NCI-H345 (cell line): ENCODE data around the gene RXRG.

Source experiments
- DNase-seq: peaks from one replicate; lab custom pipeline; 2025; lab: John Stamatoyannopoulos, UW

RXRG gene

DNA sequence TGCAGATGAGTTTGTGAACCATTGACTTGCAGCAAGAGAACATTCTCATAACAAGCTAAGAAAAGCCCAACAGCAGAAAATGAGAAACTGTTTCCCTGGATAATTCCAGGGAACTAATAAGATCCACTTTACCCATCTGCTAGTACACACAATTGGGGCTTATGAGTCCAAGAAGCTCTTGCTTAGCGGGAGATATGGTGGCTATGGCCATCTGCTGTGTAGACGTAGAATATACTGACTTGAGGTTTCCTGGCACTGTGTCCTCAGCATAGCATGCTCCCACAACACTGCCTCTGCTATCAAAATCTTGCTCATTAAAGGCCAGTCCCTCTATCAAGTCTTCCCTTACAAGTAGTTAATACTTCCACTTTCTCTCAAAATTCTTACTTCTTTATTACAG, 6.8 kb upstream of the RXRG start:
- no peak for DNase-seq

DNA sequence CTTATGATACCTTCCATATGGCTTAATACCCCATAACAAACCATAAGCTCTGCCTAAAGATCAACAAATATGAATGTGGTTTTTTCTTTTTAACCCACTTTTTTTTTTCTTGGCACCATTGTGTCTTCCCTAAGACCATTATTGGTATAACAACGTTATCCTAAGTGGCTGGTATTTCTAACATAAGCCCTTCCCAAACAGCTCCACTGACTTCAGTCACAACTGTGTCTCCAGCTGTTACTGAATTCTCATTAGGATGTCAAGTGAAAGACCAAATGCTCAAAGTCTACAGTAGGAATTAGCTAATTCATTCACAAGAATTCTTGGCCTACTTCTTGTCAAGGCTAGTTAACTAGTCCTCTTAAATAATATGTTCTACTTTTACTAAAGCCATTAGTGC, 4.2 kb upstream of the RXRG start:
- no peak for DNase-seq

DNA sequence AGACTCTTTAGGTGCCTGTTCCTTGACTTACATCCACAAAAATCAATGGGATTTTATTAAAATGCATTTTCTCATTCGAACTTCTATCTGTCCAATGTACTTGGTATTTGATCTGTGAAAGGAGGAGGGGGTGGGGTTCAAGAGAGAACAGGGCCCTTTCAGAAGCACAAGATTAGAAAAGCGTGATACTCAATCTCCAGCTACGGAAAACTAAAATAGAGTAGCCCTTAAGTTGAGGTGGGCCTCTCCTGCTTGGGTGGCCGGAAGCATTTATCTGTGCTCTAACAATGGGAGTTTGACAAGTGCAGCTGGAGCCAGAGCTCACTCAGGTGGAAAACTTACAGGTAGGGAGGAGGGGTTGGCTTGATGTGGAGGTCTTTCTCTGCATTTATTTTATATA, 462 bp upstream of the RXRG start:
- no peak for DNase-seq

DNA sequence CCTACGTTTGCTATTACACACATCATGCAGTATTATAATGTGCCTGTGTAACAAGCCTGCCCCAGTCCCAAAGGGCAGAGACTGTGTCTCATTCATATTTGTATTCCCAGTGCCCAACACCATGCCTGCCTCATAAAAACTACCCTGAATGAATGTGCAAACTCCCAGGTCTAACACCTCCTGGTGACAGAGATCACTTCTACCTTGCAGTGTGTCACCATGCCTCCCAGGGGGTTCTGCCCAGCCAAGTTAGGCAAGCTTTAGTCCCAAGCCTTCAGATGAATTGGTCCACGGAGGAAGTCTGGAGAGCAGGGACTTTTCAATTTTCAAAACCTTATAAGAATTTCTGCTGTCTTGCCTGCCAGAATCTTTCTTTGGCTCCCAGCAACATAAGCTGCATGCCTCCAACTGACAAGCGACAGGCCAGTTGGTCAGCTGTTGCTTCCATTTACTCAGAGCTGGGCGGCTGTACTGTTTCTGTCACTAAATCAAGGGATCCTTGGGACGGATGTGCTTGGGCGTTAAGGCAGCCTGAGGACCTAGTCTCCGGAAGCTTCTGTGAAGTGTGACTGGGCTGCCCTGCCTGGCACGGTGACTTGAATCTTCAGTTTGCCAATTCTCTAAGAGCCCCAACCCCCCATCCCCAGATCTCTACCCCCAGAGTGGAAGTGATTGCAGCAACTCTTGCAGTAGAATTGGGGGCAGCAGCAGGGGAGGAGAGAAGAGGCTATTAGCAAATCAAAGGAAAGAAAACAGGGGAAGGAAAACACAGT, 1.2 kb downstream of the RXRG start:
- no peak for DNase-seq

DNA sequence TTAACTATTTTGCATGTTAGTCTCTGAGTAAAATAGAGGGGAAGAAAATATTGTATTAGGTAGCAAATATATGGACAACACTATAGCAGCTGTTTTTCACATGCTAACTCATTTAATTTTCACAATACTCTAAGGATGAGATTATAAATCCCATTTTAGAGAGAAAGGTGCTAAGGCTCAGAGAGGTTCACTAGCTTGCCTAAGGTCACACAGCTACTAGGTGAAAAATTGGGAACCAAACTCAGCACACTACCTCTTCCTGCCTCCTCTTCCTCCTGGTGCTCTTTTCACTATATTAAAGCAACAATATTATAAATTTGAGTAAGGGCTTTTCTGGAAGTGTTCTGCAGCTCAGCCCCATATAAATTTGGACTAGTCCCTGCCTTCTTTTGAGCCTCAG, 2.3 kb downstream of the RXRG start:
- no peak for DNase-seq

DNA sequence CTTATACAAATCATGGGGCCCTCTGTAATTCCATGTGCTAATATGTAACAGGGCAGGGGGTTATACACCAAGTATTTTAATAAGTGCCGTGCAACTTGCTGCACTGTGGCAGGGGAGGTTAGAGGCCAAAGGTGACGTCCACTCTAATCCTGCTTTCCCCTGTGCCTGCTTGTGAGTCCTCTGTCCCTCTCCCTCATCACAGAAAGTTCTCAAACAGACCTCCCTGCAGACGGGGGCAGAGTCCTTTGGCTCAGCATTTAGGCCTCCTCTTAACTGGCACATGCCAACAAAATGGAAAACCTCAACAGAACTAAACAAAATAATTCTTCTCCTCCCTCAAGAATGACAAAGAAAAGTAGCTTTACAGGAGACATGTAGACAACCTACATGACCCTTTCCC, 2.9 kb downstream of the RXRG start:
- DNase-seq: no peak

DNA sequence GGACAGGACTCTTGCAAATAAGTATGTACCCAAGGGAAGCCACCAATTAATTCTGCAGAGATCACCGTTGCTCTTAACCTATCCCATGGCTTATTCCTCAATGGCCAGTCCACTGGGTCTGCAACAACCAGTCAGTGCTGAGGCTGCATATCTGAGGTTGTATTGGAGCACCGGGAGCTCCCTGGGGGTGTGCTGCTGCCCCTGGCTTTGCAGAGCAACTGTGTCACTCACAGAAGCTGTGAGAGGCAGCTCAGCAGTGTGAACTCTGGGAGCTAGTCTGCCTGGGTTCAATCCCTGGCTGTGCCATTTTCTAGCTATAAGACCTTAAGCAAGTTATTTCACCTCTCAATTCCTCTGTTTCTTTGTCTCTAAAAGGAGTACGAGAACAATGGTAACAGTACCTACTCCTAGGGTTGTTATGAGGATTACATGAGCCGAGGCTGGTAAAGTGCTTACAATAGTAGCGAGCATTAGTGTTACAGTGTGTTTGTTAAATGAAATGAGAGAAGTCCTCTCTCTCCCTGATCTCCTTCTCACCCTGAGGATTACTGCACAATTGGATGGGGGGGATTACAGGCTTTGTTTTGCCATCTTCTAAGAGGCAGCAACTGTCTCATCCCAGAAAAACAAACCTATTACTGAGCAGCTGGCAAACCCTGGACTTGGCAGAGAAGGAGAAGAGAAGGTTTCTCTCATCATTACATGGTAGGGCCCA, 3.6 kb downstream of the RXRG start:
- no peak for DNase-seq

DNA sequence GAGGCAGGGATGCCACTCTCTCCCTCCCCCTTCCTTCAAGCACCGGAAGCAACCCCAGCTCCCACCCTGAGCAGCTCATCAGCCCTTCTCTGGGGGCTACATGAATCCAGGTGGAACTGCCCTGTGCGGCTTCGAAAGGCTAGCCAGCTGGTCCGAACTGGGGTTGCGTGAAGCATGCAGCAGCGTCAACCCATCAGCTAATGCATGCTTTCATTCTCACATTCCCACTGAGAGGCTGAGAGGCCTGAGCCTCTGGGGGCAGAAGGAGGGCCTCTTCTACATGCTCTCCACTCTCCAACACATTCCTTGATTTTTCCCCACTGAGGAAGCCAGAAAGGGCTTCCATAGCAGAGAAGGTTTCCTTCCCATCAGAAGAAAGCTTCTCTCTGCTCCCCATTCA, 5.6 kb downstream of the RXRG start:
- DNase-seq: no peak

DNA sequence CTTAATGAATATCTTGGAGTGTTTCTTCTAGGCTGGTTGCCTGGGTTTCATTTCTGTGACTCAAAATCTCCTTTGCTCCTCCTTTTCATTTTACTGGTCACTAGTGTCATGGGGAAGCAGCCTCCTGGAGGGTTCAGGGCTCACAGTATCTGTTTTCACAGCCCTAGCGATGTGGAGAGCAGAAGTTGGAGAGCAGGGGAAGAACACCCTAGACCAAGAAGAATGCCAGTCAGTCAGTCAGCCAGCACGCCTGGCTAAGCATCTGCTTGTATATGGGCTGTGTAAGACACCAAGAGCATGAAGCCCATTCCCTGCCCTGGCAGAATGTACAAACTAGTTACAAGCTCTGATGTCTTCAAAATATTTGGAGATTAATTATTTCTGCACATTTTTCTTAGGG, 7.9 kb downstream of the RXRG start:
- DNase-seq: no peak

DNA sequence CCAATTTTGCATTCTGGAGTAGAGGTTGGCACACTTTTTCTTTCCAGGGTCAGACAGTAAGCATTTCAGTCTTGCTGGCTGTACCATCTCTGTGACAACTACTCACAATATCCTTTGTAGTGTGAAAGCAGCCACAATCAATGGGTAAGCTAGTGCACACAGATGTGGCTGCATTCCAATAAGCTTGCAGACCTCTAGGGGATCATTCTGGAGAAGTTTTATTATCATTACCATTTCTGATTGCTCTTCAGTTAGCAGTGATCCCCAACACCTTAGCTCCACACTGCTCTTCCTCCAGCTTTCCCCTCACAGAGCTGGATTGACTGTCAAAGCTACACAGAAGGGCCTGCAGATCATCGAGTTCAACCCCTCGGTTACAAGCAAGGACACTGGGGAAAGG, 9.1 kb downstream of the RXRG start:
- no peak for DNase-seq

DNA sequence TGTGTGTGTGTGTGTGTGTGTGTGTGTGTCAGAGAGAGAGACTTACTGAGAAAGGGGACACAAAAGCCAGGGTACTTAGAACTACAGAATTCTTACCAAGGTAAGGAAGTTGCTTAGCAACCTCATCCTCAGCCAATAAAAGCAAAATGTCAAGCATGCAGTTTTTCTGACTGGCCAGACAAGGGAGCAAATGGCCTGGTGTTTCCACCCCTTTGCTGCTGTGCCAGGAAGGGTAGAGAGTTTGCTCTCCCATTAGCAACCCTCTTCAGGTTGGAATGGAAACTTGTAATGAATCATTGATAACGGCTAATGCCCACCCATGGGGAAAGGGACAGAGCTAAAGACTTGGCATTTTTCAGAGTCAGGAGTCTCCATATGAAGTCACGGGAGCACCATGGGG, 10.6 kb downstream of the RXRG start:
- peak; percentile 27 for DNase-seq

DNA sequence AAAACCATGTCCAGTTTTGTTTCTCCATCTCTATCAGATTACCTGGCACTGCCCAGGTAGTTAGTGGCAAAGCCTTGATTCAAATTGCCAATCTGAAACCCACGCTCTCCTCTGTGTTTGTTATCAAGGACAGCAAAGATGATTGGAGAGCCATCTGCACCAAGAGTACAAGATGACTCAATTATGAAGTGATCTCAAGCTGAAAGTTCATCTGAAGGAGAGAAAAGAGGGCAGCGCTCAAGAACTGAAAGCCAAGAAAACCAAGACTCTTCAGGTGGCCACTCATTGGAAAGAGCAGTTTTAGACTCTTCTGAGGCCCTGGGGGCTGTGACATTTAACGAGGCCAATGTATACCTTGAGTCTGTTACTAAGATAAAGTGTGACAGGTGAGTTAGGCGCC, 13.8 kb downstream of the RXRG start:
- no peak for DNase-seq

DNA sequence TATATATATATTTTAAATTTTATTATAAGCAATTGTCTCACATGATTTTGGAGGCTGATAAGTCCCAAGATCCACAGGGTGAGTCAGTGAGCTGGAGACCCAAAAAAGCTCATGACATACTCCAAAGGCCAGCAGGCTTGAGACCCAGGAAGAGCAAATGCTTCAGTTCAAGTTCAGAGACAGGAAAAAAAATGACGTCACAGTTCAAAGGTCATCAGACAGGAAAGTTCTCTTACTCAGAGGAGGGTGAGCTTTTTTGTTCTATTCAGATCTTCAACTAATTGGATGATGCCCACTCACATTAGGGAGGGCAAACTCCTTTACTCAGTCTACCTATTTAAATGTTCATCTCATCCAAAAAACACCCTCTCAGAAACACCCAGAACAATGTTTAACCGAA, 18.2 kb downstream of the RXRG start:
- no peak for DNase-seq

DNA sequence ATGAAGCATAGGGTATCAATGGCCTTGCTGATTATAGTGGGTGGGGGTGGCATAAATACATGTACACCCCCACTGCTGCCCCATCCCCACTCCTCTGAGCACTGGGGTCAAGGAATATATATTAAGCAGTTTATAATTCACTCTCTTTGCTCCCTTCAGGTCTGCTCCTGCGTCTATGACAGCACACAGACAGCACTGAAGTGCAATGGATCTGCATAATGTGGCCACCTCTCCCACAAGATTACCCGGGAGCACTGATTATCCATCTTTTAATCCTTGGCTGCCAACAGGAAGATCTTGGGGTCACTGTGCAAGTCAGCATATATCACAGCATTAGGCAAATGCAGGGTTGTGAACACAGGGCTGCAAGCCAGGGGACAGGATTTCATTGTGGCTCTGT, 19.3 kb downstream of the RXRG start:
- no peak for DNase-seq

DNA sequence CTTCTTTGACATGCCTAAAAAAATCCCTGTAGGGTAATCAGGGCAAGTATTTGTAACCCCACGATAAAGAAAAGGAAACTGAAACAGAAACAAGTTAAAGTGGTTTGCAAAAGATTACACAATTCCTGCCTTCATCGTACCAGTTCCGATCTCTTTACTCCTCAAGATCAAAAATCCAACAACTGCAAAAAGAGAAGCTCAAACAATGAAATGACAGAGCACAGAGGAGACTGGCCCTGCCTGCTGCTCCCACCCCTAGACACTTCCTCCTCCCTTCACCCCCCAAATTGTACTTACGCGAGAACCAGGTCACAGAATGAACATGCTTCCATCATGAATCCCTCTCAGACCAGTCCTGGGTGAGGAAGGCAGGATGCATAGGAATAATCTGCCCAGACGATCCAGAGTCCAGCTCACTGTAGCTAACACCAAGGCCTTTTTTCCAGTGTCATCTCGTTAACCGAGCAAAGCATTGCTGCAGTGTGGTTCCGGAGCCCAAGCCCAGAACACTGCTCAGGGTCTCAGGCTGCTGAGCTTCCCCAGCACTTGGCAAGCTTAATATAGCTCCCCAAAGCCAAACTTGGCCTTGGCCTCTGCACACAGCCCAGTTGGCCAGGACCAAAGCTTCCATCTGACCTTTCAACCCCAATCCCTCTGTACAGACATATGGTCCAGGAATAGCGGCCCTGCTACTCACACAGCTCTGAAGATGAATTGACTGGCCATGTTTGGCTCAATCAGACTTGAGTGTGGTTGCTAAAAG, 20.3 kb downstream of the RXRG start:
- DNase-seq: no peak

DNA sequence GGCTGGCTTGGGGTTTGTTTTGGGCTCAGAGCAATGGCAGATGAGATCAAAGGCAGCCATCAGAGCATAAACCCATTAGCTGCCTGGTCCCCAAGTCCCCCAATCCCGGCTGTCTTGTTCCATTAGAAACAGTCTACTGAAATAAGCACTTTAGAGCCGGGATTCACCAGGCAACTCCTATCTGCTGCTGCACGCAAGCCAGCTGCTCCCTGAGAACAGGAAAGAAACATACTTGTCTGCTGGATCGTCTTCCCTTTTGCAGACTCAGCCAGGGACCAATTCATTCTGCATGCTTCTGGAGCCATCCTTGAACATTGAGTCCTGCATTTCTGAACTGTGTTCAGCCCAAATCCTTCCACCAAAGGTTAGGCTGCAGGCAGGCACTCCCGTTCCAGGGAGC, 21.8 kb downstream of the RXRG start:
- no peak for DNase-seq

DNA sequence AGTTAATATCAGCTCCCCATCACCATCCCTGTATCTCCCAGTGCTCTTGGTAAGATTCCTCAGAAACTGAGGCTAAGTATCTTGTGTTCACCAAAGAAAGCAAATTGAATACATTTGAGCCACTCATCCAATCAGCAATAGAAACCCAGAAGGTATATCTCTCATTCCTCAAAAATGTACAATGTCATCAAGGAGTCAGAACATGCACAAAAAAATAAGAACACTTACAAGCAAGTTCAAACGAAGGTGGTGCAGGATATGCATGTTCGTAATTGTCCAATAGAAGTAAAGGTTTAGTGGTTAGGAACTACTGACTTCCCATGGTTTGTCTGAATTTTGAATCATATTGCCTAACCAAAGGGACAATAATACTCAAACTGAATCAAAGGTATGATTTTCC, 24.3 kb downstream of the RXRG start:
- DNase-seq: no peak

DNA sequence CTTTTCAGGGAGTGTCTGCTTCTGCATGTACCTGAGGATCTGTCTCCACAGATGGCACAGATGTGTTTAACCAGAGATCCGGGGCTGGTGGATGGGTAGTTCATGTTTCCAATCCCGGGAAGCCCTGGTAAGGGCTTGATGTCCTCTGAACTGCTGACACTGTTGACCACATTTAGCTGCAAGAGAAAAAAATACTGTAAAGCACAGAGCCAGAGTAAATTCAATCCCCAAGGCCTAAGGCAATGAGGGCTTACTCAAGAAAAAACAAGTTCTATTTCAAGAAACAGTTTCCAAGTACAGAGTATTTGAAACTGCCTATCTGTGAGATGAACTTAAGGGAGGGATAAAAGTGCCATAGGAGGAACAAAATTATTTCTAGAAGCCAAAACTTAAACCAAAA, 25.1 kb downstream of the RXRG start:
- no peak for DNase-seq

DNA sequence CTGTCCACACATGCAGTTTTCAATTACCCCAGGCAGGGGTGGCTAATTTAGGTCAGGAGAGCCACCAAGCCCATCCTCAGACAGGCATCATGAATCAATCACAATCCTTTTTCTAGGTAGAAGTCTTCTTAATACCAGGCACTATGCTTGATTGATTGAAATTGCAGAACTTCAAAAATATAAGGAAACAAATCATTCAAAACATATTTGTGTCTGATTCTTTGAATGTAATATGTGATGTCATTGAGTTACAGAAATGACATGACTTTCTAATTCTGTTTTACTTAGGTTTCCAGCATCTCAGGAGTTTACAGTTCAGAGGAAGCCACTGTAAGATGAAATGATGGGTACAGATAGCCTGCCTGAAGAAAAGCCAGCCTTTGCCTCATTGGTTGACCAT, 26.7 kb downstream of the RXRG start:
- no peak for DNase-seq

DNA sequence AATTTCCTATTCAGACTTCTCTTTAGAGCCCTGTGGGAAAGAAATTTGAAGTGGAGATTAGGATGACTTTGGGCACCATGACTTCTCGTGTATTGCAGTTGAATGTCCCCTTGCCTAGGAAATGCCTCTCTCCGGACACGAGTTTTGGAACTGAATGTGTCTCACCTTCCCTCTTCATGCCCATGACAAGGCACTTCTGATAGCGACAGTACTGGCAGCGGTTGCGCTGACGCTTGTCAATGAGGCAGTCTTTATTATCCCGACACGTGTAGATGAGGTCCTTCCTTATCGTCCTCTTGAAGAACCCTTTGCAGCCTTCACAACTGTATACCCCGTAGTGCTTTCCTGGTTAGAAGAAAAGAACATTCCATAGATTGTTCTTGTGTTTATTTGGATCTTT, 28.1 kb downstream of the RXRG start:
- DNase-seq: no peak

DNA sequence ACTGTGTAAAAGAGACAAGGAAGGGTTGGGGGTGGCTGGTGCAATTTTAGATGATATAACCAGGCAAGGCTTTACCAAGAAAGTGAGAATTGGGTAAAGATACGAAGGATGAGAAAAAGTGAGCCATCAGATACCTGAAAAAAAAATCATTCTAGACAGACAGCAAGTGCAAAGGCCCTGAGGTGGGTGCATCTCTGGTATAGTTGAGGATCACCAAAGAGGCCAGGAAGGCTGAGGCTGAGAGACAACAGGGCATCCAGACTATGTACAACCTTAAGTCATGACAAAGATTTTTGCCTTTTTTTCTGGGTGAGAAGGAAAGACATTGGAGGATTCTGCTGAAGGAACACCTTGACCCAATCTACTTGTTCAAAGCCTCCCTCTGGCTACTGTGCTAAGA, 29.9 kb downstream of the RXRG start:
- no peak for DNase-seq

DNA sequence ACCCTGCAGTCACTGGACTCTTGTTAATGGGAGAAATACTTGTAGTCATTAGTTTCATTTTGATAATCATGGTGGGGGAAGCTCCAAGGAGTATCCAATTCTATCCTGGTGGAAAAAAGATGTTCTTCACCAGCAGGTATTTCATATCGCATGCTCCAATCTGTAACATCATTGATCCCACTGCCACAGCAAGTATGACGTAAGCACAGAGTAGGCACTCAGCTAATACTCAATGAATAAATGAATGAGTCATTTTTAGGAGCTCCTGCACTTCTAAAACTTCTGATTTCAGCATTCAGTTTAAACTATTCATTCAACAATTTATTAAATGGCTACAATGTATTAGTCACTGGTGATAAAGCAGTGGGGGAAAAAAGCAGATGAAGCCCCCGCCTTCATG, 30.3 kb downstream of the RXRG start:
- DNase-seq: no peak

DNA sequence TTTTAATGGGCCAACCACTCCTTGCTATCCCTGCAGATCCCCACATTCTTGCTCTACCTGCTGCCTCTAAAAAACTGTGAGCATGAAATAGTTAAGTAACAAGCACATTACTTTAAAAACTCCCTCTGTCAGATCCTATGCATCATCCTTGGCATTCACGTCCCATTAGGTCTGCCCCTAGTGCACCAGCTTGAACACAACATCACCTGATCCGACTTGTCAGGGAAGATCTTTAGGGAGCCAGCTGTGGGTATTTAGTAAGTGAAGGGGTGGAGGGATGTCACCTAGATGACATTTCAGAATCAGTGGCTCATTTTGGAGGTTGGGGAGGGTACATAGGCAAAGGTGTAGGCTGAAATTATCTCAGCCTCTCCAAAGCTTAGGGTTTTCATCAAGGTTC, 33.5 kb downstream of the RXRG start:
- no peak for DNase-seq
